ENCODE results near the gene ATP2A3. TPM values are rescaled to one million over a fixed set of nuclear protein-coding genes. Genes with fewer than 3 reads are reported as not detected.

Gene ATP2A3
- total RNA-seq, 6 experiments from 2014 or later, result 1.5 to 4.3 (median 2.3) TPM

DNA sequence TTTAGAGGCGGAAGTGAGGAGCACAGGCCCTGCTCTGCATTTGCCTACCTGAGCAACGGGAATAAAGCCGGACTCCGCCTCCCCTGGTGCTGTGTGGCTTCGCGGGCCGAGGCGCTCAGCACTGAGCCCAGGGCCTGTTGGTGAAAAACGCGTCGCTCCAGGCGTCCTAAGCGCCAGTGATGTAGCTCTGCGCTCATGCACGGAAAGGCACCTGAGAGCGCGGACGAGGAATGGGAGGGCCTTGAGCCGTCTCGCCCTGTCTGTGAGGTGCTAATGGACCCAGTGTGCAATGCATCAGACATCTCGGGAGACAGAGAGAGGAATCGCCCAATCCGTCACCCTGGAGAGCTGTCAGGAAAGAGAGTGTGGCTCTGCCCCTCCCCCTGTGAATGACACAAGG is 17.2 kb upstream of the ATP2A3 start:
- H3K9me3 ChIP-seq, result no peaks in the 10 kb centered on the region
- peak; percentile 4 to 49 (median 39) for DNase-seq
- 88% methylated on average over 11 of the region's 23 CpGs for WGBS (ENCODE audit: insufficient coverage, low coverage, low lambda C conversion rate, missing lambda C conversion rate)

GRCh38 chr17:3980381-3981014 is 16.3 kb upstream of the ATP2A3 start:
- no peak for TF ChIP-seq POLR2A (IDR thresholded peaks at IDR 0.05)
- TF ChIP-seq, protein P1, sequence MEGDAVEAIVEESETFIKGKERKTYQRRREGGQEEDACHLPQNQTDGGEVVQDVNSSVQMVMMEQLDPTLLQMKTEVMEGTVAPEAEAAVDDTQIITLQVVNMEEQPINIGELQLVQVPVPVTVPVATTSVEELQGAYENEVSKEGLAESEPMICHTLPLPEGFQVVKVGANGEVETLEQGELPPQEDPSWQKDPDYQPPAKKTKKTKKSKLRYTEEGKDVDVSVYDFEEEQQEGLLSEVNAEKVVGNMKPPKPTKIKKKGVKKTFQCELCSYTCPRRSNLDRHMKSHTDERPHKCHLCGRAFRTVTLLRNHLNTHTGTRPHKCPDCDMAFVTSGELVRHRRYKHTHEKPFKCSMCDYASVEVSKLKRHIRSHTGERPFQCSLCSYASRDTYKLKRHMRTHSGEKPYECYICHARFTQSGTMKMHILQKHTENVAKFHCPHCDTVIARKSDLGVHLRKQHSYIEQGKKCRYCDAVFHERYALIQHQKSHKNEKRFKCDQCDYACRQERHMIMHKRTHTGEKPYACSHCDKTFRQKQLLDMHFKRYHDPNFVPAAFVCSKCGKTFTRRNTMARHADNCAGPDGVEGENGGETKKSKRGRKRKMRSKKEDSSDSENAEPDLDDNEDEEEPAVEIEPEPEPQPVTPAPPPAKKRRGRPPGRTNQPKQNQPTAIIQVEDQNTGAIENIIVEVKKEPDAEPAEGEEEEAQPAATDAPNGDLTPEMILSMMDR (IDR thresholded peaks at IDR 0.05), result no peak
- H3K9me3 ChIP-seq, result no peaks in the 10 kb centered on the region
- H3K27me3 ChIP-seq, result no peaks in the 10 kb centered on the region
- 17% methylated on average over 1 of the region's 19 CpGs for WGBS (ENCODE audit: insufficient coverage, low coverage, low lambda C conversion rate, missing lambda C conversion rate)
- H3K27ac ChIP-seq, result no peak overlapping the region
- intact Hi-C loops (cut with DNase I), result no loop called here
- DNase-seq (peak; percentile 8 to 33 (median 24)), ATAC-seq (no peak)
- no peak overlapping the region for H3K4me3 ChIP-seq
- peaks cover 0 to 11% (median 5%) of the 10 kb centered on the region in 4 donors for H3K4me1 ChIP-seq
- H3K36me3 ChIP-seq, result no peaks in the 10 kb centered on the region

More for the DNA sequence above, 17.2 kb upstream of the ATP2A3 start:
- Histone ChIP-seq H3K4me3 (no peak overlapping the region), H3K27me3 (no peaks in the 10 kb centered on the region), H3K4me1 (peaks cover 0 to 16% (median 8%) of the 10 kb centered on the region in 4 donors), H3K27ac (no peak overlapping the region), H3K36me3 (no peaks in the 10 kb centered on the region)
- no peak for ATAC-seq
- TF ChIP-seq, protein P1 (IDR thresholded peaks at IDR 0.05), result no peak
- TF ChIP-seq POLR2A (IDR thresholded peaks at IDR 0.05), result no peak
- intact Hi-C loops (cut with DNase I), result no loop called here

GRCh38 chr17:3979290-3979611 is 15.0 kb upstream of the ATP2A3 start:
- Histone ChIP-seq H3K36me3 (no peaks in the 10 kb centered on the region), H3K4me1 (peaks cover 0 to 11% (median 5%) of the 10 kb centered on the region in 4 donors), H3K27ac (no peak overlapping the region), H3K27me3 (no peaks in the 10 kb centered on the region), H3K9me3 (no peaks in the 10 kb centered on the region), H3K4me3 (no peak overlapping the region)
- intact Hi-C loops (cut with DNase I), result no loop called here
- 79% methylated on average over 2 of the region's 4 CpGs for WGBS (ENCODE audit: insufficient coverage, low coverage, low lambda C conversion rate, missing lambda C conversion rate)
- no peak for ATAC-seq
- peak in 2 of 3 donors; percentile 6 to 39 for DNase-seq
- TF ChIP-seq, protein P1 (IDR thresholded peaks at IDR 0.05), result no peak
- TF ChIP-seq POLR2A (IDR thresholded peaks at IDR 0.05), result no peak

- ATAC-seq (no peak), DNase-seq (peak; percentile 12 to 51 (median 14))
- no peaks in the 10 kb centered on the region for H3K9me3 ChIP-seq
- no peaks in the 10 kb centered on the region for H3K27me3 ChIP-seq
- 78% methylated on average over 4 of the region's 6 CpGs for WGBS (ENCODE audit: insufficient coverage, low coverage, low lambda C conversion rate, missing lambda C conversion rate)
- intact Hi-C loops (cut with DNase I), result no loop called here
- H3K36me3 ChIP-seq, result no peaks in the 10 kb centered on the region
- peaks cover 0 to 11% (median 5%) of the 10 kb centered on the region in 4 donors for H3K4me1 ChIP-seq
- no peak overlapping the region for H3K27ac ChIP-seq
- no peak overlapping the region for H3K4me3 ChIP-seq
- TF ChIP-seq, protein P1 (IDR thresholded peaks at IDR 0.05), result no peak
- TF ChIP-seq POLR2A (IDR thresholded peaks at IDR 0.05), result no peak
Measured at GRCh38 chr17:3978421-3979289, 14.4 kb upstream of the ATP2A3 start.
